Measurements from ENCODE around the gene FAM120A. TPM values are rescaled to one million over a fixed set of nuclear protein-coding genes. Genes with fewer than 3 reads are reported as not detected.
A peak's percentile ranks its signal among the peaks of the same experiment; 100 is the strongest.

FAM120A gene
- total and polyA plus RNA-seq, 2 donors = 40.3 to 56.4 TPM

DNA sequence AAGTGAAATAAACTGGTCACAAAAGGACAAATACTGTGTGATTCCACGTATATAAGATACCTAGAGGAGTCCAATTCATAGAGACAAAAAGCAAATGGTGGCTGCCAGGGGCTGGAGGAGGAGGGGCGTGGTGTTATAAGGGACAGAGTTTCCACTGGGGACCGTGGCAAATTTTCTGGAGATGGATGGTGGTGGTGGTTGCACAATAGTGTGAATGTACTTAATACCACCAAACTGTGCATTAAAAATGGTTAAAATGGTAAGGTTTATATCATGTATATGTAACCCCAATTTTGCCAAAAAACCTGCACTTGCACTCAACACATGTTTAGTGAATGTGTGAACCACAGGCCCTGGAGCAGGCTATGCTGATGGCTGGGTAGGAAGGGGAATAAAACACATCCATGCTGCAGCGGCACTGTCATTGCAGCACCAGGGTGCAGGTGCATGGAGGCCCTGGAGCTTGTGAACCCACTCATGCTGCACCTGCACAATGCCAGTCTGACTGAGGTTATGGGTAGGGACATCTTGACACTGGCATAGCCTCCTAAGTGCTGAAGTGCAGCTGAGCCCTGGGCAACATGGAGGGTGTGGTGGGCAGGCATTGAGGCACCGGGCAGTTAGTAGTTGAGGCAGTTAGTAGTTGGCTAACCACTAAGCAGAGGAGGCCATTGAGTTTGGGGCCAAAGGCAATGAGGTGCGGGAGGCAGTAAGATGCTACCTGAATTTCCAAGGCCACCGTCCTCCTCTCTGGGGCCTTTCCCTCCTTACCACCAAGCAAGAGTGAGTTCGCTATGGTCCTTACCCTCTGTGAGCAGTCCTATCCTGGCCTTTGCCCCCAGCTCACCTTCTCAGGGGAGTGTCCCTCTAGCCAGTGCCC is 121.4 kb downstream of the FAM120A start:
- peak overlapping the region in 1 of 2 donors; percentile 28 for H3K27ac ChIP-seq (ENCODE audit: low read depth in 1 of 2, low read length in 1 of 2)
- no peaks in the 10 kb centered on the region for H3K27me3 ChIP-seq (ENCODE audit: control insufficient read depth in 2 of 2, insufficient read depth in 1 of 2, low read length in 1 of 2)
- no peaks in the 10 kb centered on the region for H3K36me3 ChIP-seq (ENCODE audit: control insufficient read depth in 2 of 2, insufficient read depth in 2 of 2, low read length in 1 of 2)
- DNase-seq (ENCODE audit: low read depth in 6 of 9, low spot score in 9 of 9) = peak in 5 of 9 donors; percentile 41 to 80 (median 57)
- no peaks in the 10 kb centered on the region for H3K9me3 ChIP-seq (ENCODE audit: control insufficient read depth in 2 of 2, insufficient read depth in 1 of 2, low read length in 1 of 2)
- WGBS = 87% methylated on average over 8 of the region's 8 CpGs
- peaks cover 21 to 35% of the 10 kb centered on the region in 2 donors for H3K4me1 ChIP-seq (ENCODE audit: control insufficient read depth in 2 of 2, insufficient read depth in 2 of 2, low read length in 2 of 2)
- H3K4me3 ChIP-seq (ENCODE audit: low read length in 2 of 2) = no peak overlapping the region

GRCh38 chr9:93573516-93573828 is 122.0 kb downstream of the FAM120A start:
- no peak overlapping the region for H3K4me3 ChIP-seq (ENCODE audit: low read length in 2 of 2)
- WGBS = 98% methylated on average over 3 of the region's 3 CpGs
- H3K4me1 ChIP-seq (ENCODE audit: control insufficient read depth in 2 of 2, insufficient read depth in 2 of 2, low read length in 2 of 2) = peaks cover 22 to 41% of the 10 kb centered on the region in 2 donors
- no peak for DNase-seq (ENCODE audit: low read depth in 6 of 9, low spot score in 9 of 9)
- H3K9me3 ChIP-seq (ENCODE audit: control insufficient read depth in 2 of 2, insufficient read depth in 1 of 2, low read length in 1 of 2) = no peaks in the 10 kb centered on the region
- no peaks in the 10 kb centered on the region for H3K27me3 ChIP-seq (ENCODE audit: control insufficient read depth in 2 of 2, insufficient read depth in 1 of 2, low read length in 1 of 2)
- H3K36me3 ChIP-seq (ENCODE audit: control insufficient read depth in 2 of 2, insufficient read depth in 2 of 2, low read length in 1 of 2) = no peaks in the 10 kb centered on the region
- no peak overlapping the region for H3K27ac ChIP-seq (ENCODE audit: low read depth in 1 of 2, low read length in 1 of 2)

DNA sequence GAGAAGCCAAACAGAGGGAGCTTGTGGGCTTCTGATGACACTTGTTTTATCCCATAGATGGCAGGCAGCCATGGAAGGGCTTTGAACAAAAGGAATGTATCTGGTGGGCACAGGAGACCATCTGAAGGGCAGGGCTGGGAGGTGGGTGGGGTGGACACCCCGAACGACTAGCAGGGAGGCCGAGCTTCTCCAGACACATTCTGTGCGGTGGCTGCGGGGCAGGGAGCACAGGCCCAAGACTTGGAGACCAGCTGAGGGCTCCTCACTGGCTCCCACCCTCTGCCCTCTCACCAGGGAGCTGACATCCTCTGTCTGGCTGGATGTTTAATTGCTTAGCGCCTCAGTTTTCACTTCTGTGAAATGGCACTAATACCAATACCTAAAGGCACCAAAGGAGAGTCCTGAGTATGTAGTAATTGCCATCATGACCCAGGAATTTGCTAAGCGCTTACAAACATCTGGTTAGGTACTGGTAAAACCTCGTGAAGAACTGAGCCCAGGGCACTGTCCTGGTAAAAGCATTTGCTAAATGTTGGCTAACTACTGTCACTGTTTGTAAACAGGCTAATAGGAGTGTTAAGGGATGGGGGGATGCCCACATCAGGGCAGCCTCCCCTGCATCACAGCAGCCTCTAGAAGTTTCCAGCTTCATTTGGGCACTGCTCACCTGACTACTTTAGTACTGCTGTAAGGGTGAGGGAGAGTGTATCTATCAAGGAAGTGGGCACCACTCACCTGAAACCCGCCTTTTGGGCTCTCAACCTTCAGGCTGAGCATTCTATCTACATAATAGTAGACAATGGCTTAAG is 122.8 kb downstream of the FAM120A start:
- Histone ChIP-seq H3K9me3 (ENCODE audit: control insufficient read depth in 2 of 2, insufficient read depth in 1 of 2, low read length in 1 of 2) (no peaks in the 10 kb centered on the region), H3K4me3 (ENCODE audit: low read length in 2 of 2) (no peak overlapping the region), H3K4me1 (ENCODE audit: control insufficient read depth in 2 of 2, insufficient read depth in 2 of 2, low read length in 2 of 2) (peaks cover 22 to 44% of the 10 kb centered on the region in 2 donors), H3K27me3 (ENCODE audit: control insufficient read depth in 2 of 2, insufficient read depth in 1 of 2, low read length in 1 of 2) (no peaks in the 10 kb centered on the region), H3K36me3 (ENCODE audit: control insufficient read depth in 2 of 2, insufficient read depth in 2 of 2, low read length in 1 of 2) (no peaks in the 10 kb centered on the region), H3K27ac (ENCODE audit: low read depth in 1 of 2, low read length in 1 of 2) (no peak overlapping the region)
- 92% methylated on average over 9 of the region's 9 CpGs for WGBS
- DNase-seq (ENCODE audit: low read depth in 6 of 9, low spot score in 9 of 9) = no peak

- no peaks in the 10 kb centered on the region for H3K36me3 ChIP-seq (ENCODE audit: control insufficient read depth in 2 of 2, insufficient read depth in 2 of 2, low read length in 1 of 2)
- peaks cover 22 to 44% of the 10 kb centered on the region in 2 donors for H3K4me1 ChIP-seq (ENCODE audit: control insufficient read depth in 2 of 2, insufficient read depth in 2 of 2, low read length in 2 of 2)
- H3K4me3 ChIP-seq (ENCODE audit: low read length in 2 of 2) = peak overlapping the region; percentile 67 to 75
- no peaks in the 10 kb centered on the region for H3K9me3 ChIP-seq (ENCODE audit: control insufficient read depth in 2 of 2, insufficient read depth in 1 of 2, low read length in 1 of 2)
- WGBS = 53% methylated on average over 30 of the region's 30 CpGs
- DNase-seq (ENCODE audit: low read depth in 6 of 9, low spot score in 9 of 9) = no peak
- H3K27me3 ChIP-seq (ENCODE audit: control insufficient read depth in 2 of 2, insufficient read depth in 1 of 2, low read length in 1 of 2) = no peaks in the 10 kb centered on the region
- H3K27ac ChIP-seq (ENCODE audit: low read depth in 1 of 2, low read length in 1 of 2) = peak overlapping the region; percentile 43 to 84
Measured at GRCh38 chr9:93574900-93575795, 123.7 kb downstream of the FAM120A start.

- Histone ChIP-seq H3K4me1 (ENCODE audit: control insufficient read depth in 2 of 2, insufficient read depth in 2 of 2, low read length in 2 of 2) (peaks cover 22 to 44% of the 10 kb centered on the region in 2 donors), H3K4me3 (ENCODE audit: low read length in 2 of 2) (peak overlapping the region; percentile 67 to 75), H3K27ac (ENCODE audit: low read depth in 1 of 2, low read length in 1 of 2) (peak overlapping the region; percentile 43 to 84), H3K9me3 (ENCODE audit: control insufficient read depth in 2 of 2, insufficient read depth in 1 of 2, low read length in 1 of 2) (no peaks in the 10 kb centered on the region), H3K36me3 (ENCODE audit: control insufficient read depth in 2 of 2, insufficient read depth in 2 of 2, low read length in 1 of 2) (no peaks in the 10 kb centered on the region), H3K27me3 (ENCODE audit: control insufficient read depth in 2 of 2, insufficient read depth in 1 of 2, low read length in 1 of 2) (no peaks in the 10 kb centered on the region)
- under 1% methylated on average over 26 of the region's 26 CpGs for WGBS
- DNase-seq (ENCODE audit: low read depth in 6 of 9, low spot score in 9 of 9) = peak in 4 of 9 donors; percentile 41 to 72 (median 57)
Measured at GRCh38 chr9:93575796-93576257, 124.3 kb downstream of the FAM120A start.

DNA sequence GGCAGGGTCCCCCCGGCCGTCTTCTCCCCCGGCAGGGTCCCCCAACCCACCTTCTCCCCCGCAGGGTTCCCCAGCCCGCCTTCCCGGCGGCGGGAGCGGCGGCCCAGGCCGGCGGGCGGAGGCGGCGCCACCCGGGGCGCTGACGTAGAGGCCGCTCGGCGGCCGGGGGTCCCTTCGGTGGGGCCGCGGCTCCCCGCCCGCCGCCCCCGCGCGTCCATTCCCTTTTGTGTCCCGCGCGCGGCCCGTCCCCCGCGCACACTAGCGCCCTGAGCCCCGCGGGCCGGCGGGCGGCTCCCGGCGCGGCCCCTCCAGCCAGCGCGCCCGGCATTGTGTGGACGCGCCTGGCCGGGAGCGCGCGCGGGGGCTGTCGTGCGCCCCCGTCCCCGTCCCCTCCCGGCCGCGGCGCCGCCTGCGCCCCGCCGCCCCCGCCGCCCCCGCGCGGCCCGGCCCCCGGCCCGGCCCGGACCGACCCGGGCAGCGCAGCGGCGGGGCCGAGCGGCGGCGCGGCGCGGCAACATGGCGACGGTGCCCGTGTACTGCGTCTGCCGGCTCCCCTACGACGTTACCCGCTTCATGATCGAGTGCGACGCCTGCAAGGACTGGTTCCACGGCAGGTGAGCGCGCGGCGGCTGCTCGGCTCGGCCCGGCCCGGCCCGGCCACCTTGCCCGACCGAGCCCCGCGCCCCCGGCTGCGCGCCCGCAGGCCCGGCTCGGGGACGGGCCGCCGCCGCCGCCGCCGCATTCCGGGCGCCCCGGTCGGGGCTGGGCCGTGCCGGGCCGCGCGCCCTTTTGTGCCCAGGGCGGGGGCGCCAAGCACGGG is 125.0 kb downstream of the FAM120A start, which contains the start of gene PHF2:
Gene PHF2, plus strand, starts transcription at position 327 of the 820 bp plus-strand sequence. Its CDS starts 190 bp downstream, at position 517.
- DNase-seq (ENCODE audit: low read depth in 6 of 9, low spot score in 9 of 9) = peak in 2 of 9 donors; percentile 20 to 35
- Histone ChIP-seq H3K27ac (ENCODE audit: low read depth in 1 of 2, low read length in 1 of 2) (peak within 1 kb of the TSS; percentile 43 to 84), H3K4me3 (ENCODE audit: low read length in 2 of 2) (peak within 1 kb of the TSS; percentile 67 to 75), H3K9me3 (ENCODE audit: control insufficient read depth in 2 of 2, insufficient read depth in 1 of 2, low read length in 1 of 2) (no peaks in the 10 kb centered on the region), H3K36me3 (ENCODE audit: control insufficient read depth in 2 of 2, insufficient read depth in 2 of 2, low read length in 1 of 2) (no peaks in the 10 kb centered on the region), H3K27me3 (ENCODE audit: control insufficient read depth in 2 of 2, insufficient read depth in 1 of 2, low read length in 1 of 2) (no peaks in the 10 kb centered on the region), H3K4me1 (ENCODE audit: control insufficient read depth in 2 of 2, insufficient read depth in 2 of 2, low read length in 2 of 2) (peaks cover 22 to 44% of the 10 kb centered on the region in 2 donors)
- WGBS = 1% methylated on average over 140 of the region's 140 CpGs

DNA sequence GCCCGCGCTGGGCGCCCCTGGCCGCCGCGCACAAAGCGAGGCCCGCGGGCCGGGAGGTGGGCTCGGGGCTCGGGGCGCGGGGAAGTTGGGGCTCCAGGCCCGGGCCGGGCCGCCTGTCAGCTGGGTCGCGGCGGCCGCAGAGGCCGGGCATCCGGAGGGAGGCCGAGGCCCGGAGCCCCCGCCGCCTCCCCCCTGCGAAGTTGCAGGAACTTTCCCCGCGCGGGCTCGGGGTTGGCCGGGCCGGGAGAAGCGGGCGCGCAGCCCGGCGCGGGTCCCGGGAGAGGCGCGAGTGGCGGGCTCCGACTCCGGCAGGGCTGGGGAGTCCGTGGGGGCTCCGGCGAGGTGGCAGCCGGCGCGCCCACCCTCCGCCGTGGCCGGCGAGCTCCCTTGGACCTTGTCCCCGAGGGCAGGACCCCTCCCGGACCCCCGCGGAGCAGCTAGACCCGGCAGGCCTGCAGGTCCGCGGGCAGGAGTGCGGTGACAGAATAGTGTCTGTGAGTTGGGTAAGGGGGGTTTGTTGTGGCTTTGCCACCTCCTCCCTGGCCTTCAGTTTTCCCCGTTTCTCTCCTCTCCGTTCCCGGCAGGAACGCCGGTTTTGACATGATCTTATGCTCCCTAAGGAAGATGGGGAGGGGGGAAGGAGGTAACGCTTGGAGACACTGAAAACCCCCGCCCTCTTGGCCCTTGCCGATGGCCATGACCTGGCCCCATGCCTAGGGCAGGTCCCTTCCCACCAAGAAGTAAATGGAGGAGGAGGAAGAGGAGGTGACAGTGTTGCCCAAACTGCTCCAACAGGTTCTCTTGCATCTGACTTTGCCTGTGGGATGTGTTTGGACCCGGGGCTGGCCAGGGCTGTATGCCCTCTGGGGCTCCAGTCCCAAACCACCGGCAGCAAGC is 125.8 kb downstream of the FAM120A start:
- peak in 2 of 9 donors; percentile 21 to 50 for DNase-seq (ENCODE audit: low read depth in 6 of 9, low spot score in 9 of 9)
- Histone ChIP-seq H3K27ac (ENCODE audit: low read depth in 1 of 2, low read length in 1 of 2) (peak overlapping the region in 1 of 2 donors; percentile 15), H3K4me3 (ENCODE audit: low read length in 2 of 2) (peak overlapping the region; percentile 52 to 75), H3K9me3 (ENCODE audit: control insufficient read depth in 2 of 2, insufficient read depth in 1 of 2, low read length in 1 of 2) (no peaks in the 10 kb centered on the region), H3K27me3 (ENCODE audit: control insufficient read depth in 2 of 2, insufficient read depth in 1 of 2, low read length in 1 of 2) (no peaks in the 10 kb centered on the region), H3K36me3 (ENCODE audit: control insufficient read depth in 2 of 2, insufficient read depth in 2 of 2, low read length in 1 of 2) (no peaks in the 10 kb centered on the region), H3K4me1 (ENCODE audit: control insufficient read depth in 2 of 2, insufficient read depth in 2 of 2, low read length in 2 of 2) (peaks cover 22 to 44% of the 10 kb centered on the region in 2 donors)
- WGBS = 6% methylated on average over 74 of the region's 74 CpGs

Data from thymus (tissue), 11 donors.